H9 (cell line): Measurements from ENCODE around the gene NBL1. TPM values are rescaled to one million over a fixed set of nuclear protein-coding genes. Genes with fewer than 3 reads are reported as not detected.

Experiments
- DNase-seq: peaks from one replicate; pipeline ENCODE4 v3.0.0-alpha.2; 2017
- H2AFZ ChIP-seq: one replicate; pipeline ENCODE4 v1.6.1; 2013; ENCODE audit warnings: mild to moderate bottlenecking, low read length, control low read depth, moderate library complexity
- H2AK5ac ChIP-seq: 2 replicates; pipeline ENCODE4 v1.6.1; 2013; ENCODE audit warnings: low read length, control low read depth, mixed read lengths; ENCODE audit not compliant: insufficient read length
- H2BK120ac ChIP-seq: one replicate; pipeline ENCODE4 v1.6.1; 2013; ENCODE audit warnings: low read depth, mild to moderate bottlenecking, low read length, control low read depth, inconsistent platforms; ENCODE audit not compliant: poor library complexity, severe bottlenecking
- H2BK12ac ChIP-seq: 2 replicates; pipeline ENCODE4 v1.6.1; 2013; ENCODE audit warnings: low read length, control low read depth, mixed read lengths, low read depth; ENCODE audit not compliant: insufficient read length
- H2BK15ac ChIP-seq: 2 replicates; pipeline ENCODE4 v1.6.1; 2013; ENCODE audit warnings: low read depth, low read length, control low read depth
- H2BK20ac ChIP-seq: one replicate; pipeline ENCODE4 v1.6.1; 2013; ENCODE audit warnings: low read depth, mild to moderate bottlenecking, low read length, control low read depth, inconsistent platforms; ENCODE audit not compliant: poor library complexity, severe bottlenecking
- H2BK5ac ChIP-seq: 2 replicates; pipeline ENCODE4 v1.6.1; 2013; ENCODE audit warnings: low read length, control low read depth, mixed read lengths; ENCODE audit not compliant: insufficient read length
- H3K14ac ChIP-seq: 2 replicates; pipeline ENCODE4 v1.6.1; 2013; ENCODE audit warnings: low read length, control low read depth; ENCODE audit not compliant: insufficient read depth
- H3K18ac ChIP-seq: 2 replicates; pipeline ENCODE4 v1.6.1; 2013; ENCODE audit warnings: low read depth, mild to moderate bottlenecking, mixed read lengths, low read length, control low read depth; ENCODE audit not compliant: insufficient read length
- H3K23ac ChIP-seq: 2 replicates; pipeline ENCODE4 v1.6.1; 2013; ENCODE audit warnings: low read length, control low read depth, mixed read lengths, low read depth; ENCODE audit not compliant: insufficient read length
- H3K23me2 ChIP-seq: 2 replicates; pipeline ENCODE4 v1.6.1; 2013; ENCODE audit warnings: low read depth, mild to moderate bottlenecking, mixed read lengths, low read length, control low read depth; ENCODE audit not compliant: insufficient read length, poor library complexity, severe bottlenecking
- H3K27ac ChIP-seq: 2 replicates; pipeline ENCODE4 v1.5.1; 2013; ENCODE audit warnings: low read length, control low read depth, mixed read lengths, low read depth; ENCODE audit not compliant: insufficient read length
- H3K27me3 ChIP-seq: 2 replicates; pipeline ENCODE4 v1.6.1; 2013; ENCODE audit warnings: low read length, control low read depth, inconsistent platforms; ENCODE audit not compliant: insufficient read depth
- H3K4ac ChIP-seq: 2 replicates; pipeline ENCODE4 v1.6.1; 2013; ENCODE audit warnings: low read depth, mild to moderate bottlenecking, control low read depth, inconsistent platforms, low read length, moderate library complexity
- H3K4me1 ChIP-seq: 2 replicates; pipeline ENCODE4 v1.6.1; 2013; ENCODE audit warnings: low read length, control low read depth, inconsistent platforms; ENCODE audit not compliant: insufficient read depth
- H3K4me2 ChIP-seq: 2 replicates; pipeline ENCODE4 v1.6.1; 2013; ENCODE audit warnings: low read length, control low read depth, mixed read lengths; ENCODE audit not compliant: insufficient read length, insufficient read depth
- H3K56ac ChIP-seq: 2 replicates; pipeline ENCODE4 v1.6.1; 2013; ENCODE audit warnings: low read depth, mild to moderate bottlenecking, mixed read lengths, low read length, control low read depth; ENCODE audit not compliant: insufficient read length
- H3K79me1 ChIP-seq: 2 replicates; pipeline ENCODE4 v1.6.1; 2013; ENCODE audit warnings: low read depth, mild to moderate bottlenecking, moderate library complexity, low read length, control low read depth, inconsistent platforms; ENCODE audit not compliant: insufficient read depth, poor library complexity, severe bottlenecking
- H3K79me2 ChIP-seq: 2 replicates; pipeline ENCODE4 v1.6.1; 2013; ENCODE audit warnings: low read length, control low read depth, inconsistent platforms; ENCODE audit not compliant: insufficient read depth
- H3K9ac ChIP-seq: 2 replicates; pipeline ENCODE4 v1.6.1; 2013; ENCODE audit warnings: low read length, control low read depth, mixed read lengths; ENCODE audit not compliant: insufficient read length; ENCODE audit errors: extremely low read depth
- H3K9me3 ChIP-seq: one replicate; pipeline ENCODE4 v1.6.1; 2013; ENCODE audit warnings: low read depth, low read length, inconsistent platforms; ENCODE audit not compliant: control insufficient read depth
- H3T11ph ChIP-seq: one replicate; pipeline ENCODE4 v1.6.1; 2013; ENCODE audit warnings: mild to moderate bottlenecking, low read length, control low read depth, inconsistent platforms
- H4K20me1 ChIP-seq: one replicate; pipeline ENCODE4 v1.6.1; 2013; ENCODE audit not compliant: control insufficient read depth, insufficient read length, insufficient read depth
- H4K5ac ChIP-seq: 2 replicates; pipeline ENCODE4 v1.6.1; 2013; ENCODE audit warnings: low read depth, mild to moderate bottlenecking, mixed read lengths, low read length, control low read depth; ENCODE audit not compliant: insufficient read length
- H4K8ac ChIP-seq: replicated peaks from 2 replicates; pipeline ENCODE4 v1.6.1; 2013; ENCODE audit warnings: low read length, control low read depth, mixed read lengths, low read depth; ENCODE audit not compliant: insufficient read length
- H4K91ac ChIP-seq: 2 replicates; pipeline ENCODE4 v1.6.1; 2013; ENCODE audit warnings: low read depth, mild to moderate bottlenecking, moderate library complexity, mixed read lengths, low read length, control low read depth; ENCODE audit not compliant: insufficient read length
- H3K27ac Mint-ChIP-seq, 3 experiments: 2 replicates in 2 of 3; 3 replicates in 1 of 3; pipeline ENCODE4 v1.8.0; 2020 to 2021; ENCODE audit warnings: mixed read lengths in 3 of 3, mild to moderate bottlenecking in 1 of 3, moderate library complexity in 1 of 3
- H3K27me3 Mint-ChIP-seq: 2 replicates; pipeline ENCODE4 v1.8.0; 2021; ENCODE audit warnings: low read depth, mild to moderate bottlenecking, moderate library complexity, mixed read lengths
- H3K36me3 Mint-ChIP-seq, 3 experiments: 2 replicates in 2 of 3; 3 replicates in 1 of 3; pipeline ENCODE4 v1.8.0; 2020 to 2021; ENCODE audit warnings: low read depth in 3 of 3, mixed read lengths in 3 of 3; ENCODE audit not compliant: insufficient read depth in 1 of 3
- H3K4me1 Mint-ChIP-seq, 2 experiments: 2 replicates each; pipeline ENCODE4 v1.8.0; 2020; ENCODE audit warnings: mixed read lengths in 2 of 2
- H3K4me3 Mint-ChIP-seq, 2 experiments: 2 replicates in 1 of 2; 3 replicates in 1 of 2; pipeline ENCODE4 v1.8.0; 2020 to 2021; ENCODE audit warnings: mild to moderate bottlenecking in 2 of 2, mixed read lengths in 2 of 2, moderate library complexity in 1 of 2
- H3K9me3 Mint-ChIP-seq, 2 experiments: 2 replicates in 1 of 2; 3 replicates in 1 of 2; pipeline ENCODE4 v1.8.0; 2020; ENCODE audit warnings: mild to moderate bottlenecking in 2 of 2, mixed read lengths in 2 of 2, moderate library complexity in 1 of 2
- CTCF ChIP-seq: fragments of 200-600 bp; sonication (generic); conservative IDR thresholded peaks from 3 replicates; pipeline ENCODE4 v1.8.0; 2021; ENCODE audit warnings: antibody characterized with exemption, mild to moderate bottlenecking
- WGBS: extraction: QIAGEN DNeasy Blood & Tissue Kit; methylation state at CpG from one replicate; pipeline ENCODE4 v1.1.7; 2013; ENCODE audit warnings: missing lambda C conversion rate, low lambda C conversion rate, mixed read lengths; ENCODE audit not compliant: insufficient read length; ENCODE audit errors: extremely low coverage; 5-methylcytosine and 5-hydroxymethylcytosine counted together
- total RNA-seq: library from RNA; stranded (reverse); gene quantifications from 2 replicates; pipeline ENCODE4 v1.2.1, GENCODE V29; 2021

The NBL1 gene
- total RNA-seq, 1 experiment from 2014 or later = 6.4 TPM

- no peak overlapping the region for H4K8ac ChIP-seq
- H4K5ac ChIP-seq = no peak overlapping the region
- H3K23me2 ChIP-seq = no peaks in the 10 kb centered on the region
- H3K4me1 Mint-ChIP-seq = peaks cover 19 to 31% of the 10 kb centered on the region in 2 experiments
- H3K4me3 Mint-ChIP-seq = no peak overlapping the region
- H3K27me3 Mint-ChIP-seq = no peaks in the 10 kb centered on the region
- H3K4ac ChIP-seq = no peak overlapping the region
- no peak overlapping the region for H2BK15ac ChIP-seq
- no peak overlapping the region for H2BK20ac ChIP-seq
- no peaks in the 10 kb centered on the region for H3K79me2 ChIP-seq
- no peak overlapping the region for H3K27ac Mint-ChIP-seq
- no peak overlapping the region for H3K23ac ChIP-seq
- H3K79me1 ChIP-seq = no peaks in the 10 kb centered on the region
- no peak overlapping the region for H2BK5ac ChIP-seq
- no peak overlapping the region for H2BK120ac ChIP-seq
- no peaks in the 10 kb centered on the region for H4K20me1 ChIP-seq
- no peak overlapping the region for H3K9ac ChIP-seq
- no peak overlapping the region for H2AK5ac ChIP-seq
- H3K27me3 ChIP-seq = no peaks in the 10 kb centered on the region
- H3K36me3 Mint-ChIP-seq = no peaks in the 10 kb centered on the region
- no peak overlapping the region for H3K4me2 ChIP-seq
- no peak for DNase-seq
- H3K18ac ChIP-seq = no peak overlapping the region
- H3K4me1 ChIP-seq = peaks cover 4% of the 10 kb centered on the region; the same call in 1 of the 2 replicates
- H3T11ph ChIP-seq = no peak overlapping the region
- no peak for TF ChIP-seq CTCF
- no peak overlapping the region for H3K56ac ChIP-seq
- H2BK12ac ChIP-seq = no peak overlapping the region
- no peaks in the 10 kb centered on the region for H3K9me3 Mint-ChIP-seq
- no peaks in the 10 kb centered on the region for H3K9me3 ChIP-seq
- no peak overlapping the region for H2AFZ ChIP-seq
- no peak overlapping the region for H3K27ac ChIP-seq
- H3K14ac ChIP-seq = no peak overlapping the region
- no peak overlapping the region for H4K91ac ChIP-seq
- WGBS = no CpG with 5 or more reads among the region's 4 CpGs
These were observed 62.0 kb downstream of the NBL1 start for GRCh38 chr1:19706136-19706535.

Other genes with a start within 250 kb of the NBL1 start
- 343 and 348 TPM in 2 replicates for gene CAPZB, start 158.8 kb upstream of the NBL1 start, total RNA-seq
- 0.29 and 0.37 TPM in 2 replicates for gene HTR6, start 20.6 kb downstream of the NBL1 start, total RNA-seq
- gene TMCO4, start 155.6 kb downstream of the NBL1 start, total RNA-seq = 2.7 and 4.0 TPM in 2 replicates
- gene RNF186, start 171.0 kb downstream of the NBL1 start, total RNA-seq = not detected in 2 replicates
- 10.0 and 12.0 TPM in 2 replicates for gene OTUD3, start 238.1 kb downstream of the NBL1 start, total RNA-seq